IMR-90 (cell line): ENCODE results near the gene USP17L18.
"Not testable (repeated sequence)": the region's sequence is repeated elsewhere in the genome, so short reads cannot be mapped to it uniquely, and the experiment has no call there.

Experiments used
- CEBPB ChIP-seq: IDR thresholded peaks from 2 replicates; pipeline ENCODE4 v1.6.1; 2012; ENCODE audit warnings: low read depth, low read length, improper control_type of control experiment
- CTCF ChIP-seq: conservative IDR thresholded peaks from 2 replicates; pipeline ENCODE4 v1.5.1; 2012; ENCODE audit warnings: mild to moderate bottlenecking, low read depth, low read length, improper control_type of control experiment

DNA sequence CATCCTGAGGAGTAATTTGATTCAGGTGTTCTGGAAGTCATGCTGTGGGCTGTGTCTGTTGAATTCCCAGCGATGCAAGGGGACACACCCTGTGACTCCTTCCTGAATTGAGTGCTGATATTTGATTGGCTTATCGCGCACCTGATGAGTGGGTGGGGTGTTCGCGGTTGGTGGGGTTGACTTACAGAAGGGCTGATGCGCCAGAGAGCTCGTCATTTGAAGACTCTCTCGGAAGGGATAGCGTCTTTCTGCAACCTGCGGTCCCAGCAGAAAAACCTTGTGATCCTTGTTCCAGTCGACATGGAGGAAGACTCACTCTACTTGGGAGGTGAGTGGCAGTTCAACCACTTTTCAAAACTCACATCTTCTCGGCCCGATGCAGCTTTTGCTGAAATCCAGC is 28.6 kb upstream of the USP17L18 start, which contains the start of gene USP17L12:
- not testable (repeated sequence) for TF ChIP-seq CTCF, CEBPB
